Fibroblast of lung (primary cell): ENCODE results near the gene SRI.

ENCODE experiments used
- CTCF ChIP-seq, 2 donors: IDR thresholded peaks in 1 of 2; conservative IDR thresholded peaks in 1 of 2; 1 replicate in 1 of 2; 2 replicates in 1 of 2; pipeline ENCODE4 v1.5.1; 2011 to 2012; ENCODE audit warnings: low read length in 2 of 2, control low read depth in 1 of 2, inconsistent platforms in 1 of 2, low read depth in 1 of 2, mild to moderate bottlenecking in 1 of 2
- EZH2 ChIP-seq: IDR thresholded peaks from 2 replicates; pipeline ENCODE4 v1.5.1; 2012; ENCODE audit warnings: low read length, control low read depth, mild to moderate bottlenecking; ENCODE audit errors: missing control alignments

- TF ChIP-seq CTCF (conservative IDR thresholded peaks at IDR 0.05 in 1 of 2, IDR thresholded peaks at IDR 0.05 in 1 of 2; ENCODE audit: low read depth in 1 of 2, low read length in 2 of 2) (no peak), EZH2 (no peak)
Observed at GRCh38 chr7:88268858-88269257, 49.0 kb upstream of the SRI start.
